GM18861 (cell line): ENCODE results near the gene TMX4.
"Not testable (repeated sequence)": the region's sequence is repeated elsewhere in the genome, so short reads cannot be mapped to it uniquely, and the experiment has no call there.

Source experiments
- ATAC-seq: cut with Tn5 transposase; IDR thresholded peaks from one replicate; pipeline ENCODE4 v1.9.1; 2021; ENCODE audit not compliant: unreplicated experiment

TMX4 gene, protein sequence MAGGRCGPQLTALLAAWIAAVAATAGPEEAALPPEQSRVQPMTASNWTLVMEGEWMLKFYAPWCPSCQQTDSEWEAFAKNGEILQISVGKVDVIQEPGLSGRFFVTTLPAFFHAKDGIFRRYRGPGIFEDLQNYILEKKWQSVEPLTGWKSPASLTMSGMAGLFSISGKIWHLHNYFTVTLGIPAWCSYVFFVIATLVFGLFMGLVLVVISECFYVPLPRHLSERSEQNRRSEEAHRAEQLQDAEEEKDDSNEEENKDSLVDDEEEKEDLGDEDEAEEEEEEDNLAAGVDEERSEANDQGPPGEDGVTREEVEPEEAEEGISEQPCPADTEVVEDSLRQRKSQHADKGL

GRCh38 chr20:8019246-8019997 is at the start of gene TMX4:
Gene TMX4 (minus strand): TSS chr20:8019761. CDS start chr20:8019613, 148 bp downstream.
- ATAC-seq: peak; percentile 69

DNA sequence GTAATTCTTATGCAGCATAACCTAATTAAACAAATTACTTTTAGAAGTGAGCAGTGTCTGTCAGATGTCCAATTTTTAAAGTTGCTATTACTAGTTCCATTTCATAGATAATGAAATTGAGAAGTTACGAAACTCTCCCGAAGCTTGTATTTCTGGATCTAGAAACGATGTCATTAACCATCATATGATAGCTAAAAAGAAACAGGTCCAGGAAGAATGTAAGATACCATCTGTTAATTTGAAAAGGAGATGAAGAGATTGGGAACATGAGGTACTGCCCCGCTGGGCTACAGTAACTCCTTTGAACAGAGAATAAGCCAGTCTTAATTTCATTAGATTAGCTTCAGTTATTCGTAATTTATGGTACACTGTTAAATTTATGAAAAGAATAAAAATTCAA is 47.5 kb upstream of the TMX4 start:
- ATAC-seq: no peak

GRCh38 chr20:8066662-8067061 is 47.1 kb upstream of the TMX4 start:
- no peak for ATAC-seq

DNA sequence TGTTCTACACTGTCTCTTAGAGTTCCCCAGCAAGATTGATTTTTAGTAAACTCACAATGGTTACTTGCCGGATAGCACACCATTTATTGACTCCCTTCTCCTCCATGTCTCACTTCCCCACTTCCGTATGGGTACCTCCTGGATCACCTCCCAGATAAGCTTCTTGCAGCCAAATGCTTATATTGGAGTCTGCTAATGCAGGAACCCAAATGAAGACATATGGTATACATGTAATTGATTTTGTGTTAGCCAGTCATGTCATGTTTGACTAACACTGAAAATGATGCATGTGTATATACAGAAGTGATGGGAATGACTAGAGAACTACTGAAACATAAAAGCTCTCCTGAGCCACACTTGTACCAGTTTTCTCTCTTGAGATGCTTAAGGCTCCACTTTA is 46.1 kb upstream of the TMX4 start:
- ATAC-seq: no peak

GRCh38 chr20:8062756-8063155 is 43.2 kb upstream of the TMX4 start:
- no peak for ATAC-seq

DNA sequence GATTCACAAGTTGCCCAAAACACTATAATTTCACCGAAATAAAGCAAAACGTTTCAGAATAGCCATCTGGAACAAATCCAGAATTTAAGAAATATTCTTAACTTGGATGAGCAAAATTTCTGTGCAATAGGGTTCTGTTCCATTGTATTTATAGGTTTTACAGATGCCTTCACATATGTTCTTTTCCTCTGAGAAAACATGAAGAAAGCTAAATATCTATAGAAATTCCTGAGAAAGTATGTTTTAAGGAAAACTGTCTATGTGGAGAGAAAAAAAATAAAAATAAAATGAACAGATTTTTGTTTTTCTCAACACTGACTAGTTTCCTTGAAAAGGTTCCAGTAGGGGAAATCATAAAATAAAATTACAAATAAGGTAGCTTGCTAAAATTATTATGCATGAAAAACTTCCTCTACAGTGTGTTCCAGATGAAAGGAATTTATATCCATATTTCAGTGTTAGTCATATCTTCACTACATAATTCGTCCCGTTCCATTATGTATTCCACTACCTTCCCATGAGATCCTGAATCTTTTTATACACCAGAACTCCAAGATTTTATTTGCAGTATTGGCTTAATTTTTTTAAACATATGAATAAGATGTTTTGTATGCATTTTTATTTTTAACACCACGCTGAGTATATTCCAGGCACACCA is 42.4 kb upstream of the TMX4 start:
- no peak for ATAC-seq

GRCh38 chr20:8060977-8061376 is 41.4 kb upstream of the TMX4 start:
- ATAC-seq: no peak

DNA sequence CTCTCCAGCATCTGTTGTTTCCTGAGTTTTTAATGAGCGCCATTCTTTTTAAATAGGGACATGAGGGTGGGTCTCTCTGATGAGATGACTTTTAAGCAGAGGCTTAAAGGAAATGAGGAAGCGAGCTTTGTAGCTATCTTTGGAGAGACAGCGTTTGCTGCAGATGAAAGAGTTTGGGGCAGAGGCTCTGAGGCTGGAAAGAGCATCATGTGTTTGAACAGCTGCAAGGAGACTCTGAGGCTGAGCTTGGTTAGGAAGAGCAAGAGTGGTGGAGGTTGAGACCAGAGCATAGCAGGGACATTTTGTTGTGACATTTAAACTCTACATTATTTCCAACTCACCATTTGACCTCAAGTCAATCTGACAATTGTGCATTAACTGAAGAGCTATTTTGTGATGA is 38.3 kb upstream of the TMX4 start:
- ATAC-seq: no peak

- ATAC-seq: no peak
These were observed 35.5 kb upstream of the TMX4 start for GRCh38 chr20:8055096-8055495.

DNA sequence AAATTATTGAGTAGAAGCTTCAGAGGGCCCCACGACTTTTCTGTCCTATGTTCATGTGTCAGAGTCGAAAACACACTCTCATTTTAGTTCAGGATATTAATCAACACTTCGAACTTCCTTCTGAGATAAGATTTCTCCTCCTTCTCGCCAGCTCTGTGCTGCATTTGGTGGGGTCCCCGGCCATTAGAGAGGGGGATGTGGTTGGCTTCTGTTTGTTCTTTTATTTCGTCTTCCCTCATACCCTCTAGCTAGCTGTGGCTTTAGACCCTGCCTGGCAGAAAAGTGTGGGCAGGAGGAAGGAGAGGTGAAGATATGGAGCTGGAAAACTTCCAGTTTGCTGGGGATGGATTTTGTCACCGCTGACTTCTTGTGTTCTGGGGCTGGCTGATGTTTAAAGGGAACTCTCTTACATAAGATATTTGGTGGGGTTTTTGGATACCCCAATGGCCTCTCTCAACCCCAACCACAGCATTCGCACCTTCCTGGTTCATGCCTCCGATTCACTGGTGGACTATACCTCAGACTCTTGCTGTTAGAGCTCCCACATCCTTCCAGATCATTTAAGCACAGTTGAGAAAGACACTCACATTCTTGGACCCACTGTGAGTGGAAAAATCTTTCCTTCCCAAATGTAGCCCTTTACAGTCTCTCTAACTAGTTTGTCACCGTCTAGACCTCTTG is 30.7 kb upstream of the TMX4 start:
- no peak for ATAC-seq

GRCh38 chr20:8049310-8049709 is 29.7 kb upstream of the TMX4 start:
- ATAC-seq: no peak

DNA sequence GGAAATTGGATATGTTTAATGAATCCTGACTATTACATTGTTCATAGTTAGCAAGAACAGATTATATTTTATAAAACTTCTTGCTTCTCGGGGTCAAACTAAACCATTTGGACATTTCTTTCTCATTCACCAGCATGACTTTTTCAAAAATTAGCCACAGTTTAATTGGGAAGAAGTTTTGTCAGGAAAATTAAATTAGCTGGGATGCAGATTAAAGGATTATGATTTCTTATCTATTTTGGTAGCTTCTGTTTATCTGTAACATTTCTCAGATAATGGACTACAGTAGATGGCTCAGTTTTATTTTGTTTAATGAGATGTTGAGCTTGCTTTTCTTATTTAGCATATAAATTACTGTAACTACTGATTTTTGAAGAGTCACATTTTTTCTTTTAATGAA is 26.4 kb upstream of the TMX4 start:
- no peak for ATAC-seq

DNA sequence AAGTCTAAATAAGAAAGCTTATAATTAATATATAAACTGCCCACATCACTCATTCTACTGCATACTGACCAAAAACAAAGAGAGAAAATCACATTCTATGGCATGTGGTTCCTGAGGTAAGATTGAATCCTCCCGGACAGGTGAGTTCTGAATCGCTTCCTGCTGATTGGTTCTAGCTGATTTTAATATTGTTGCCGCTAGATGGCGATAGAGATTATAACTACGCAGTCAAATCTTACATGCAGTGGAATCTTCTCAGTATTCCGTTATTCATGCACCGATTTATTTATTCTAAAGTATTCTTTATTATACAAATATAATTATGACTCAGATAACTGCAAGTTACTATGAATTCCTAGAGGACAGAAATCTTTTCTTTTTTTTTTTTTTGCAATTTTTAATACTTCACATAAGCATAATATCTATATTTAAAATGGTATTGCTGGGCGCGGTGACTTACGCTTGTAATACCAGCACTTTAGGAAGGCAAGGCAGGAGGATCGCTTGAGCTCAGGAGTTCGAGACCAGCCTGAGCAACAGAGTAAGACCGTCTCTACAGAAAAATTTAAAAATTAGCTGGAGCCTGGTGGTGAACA is 24.2 kb upstream of the TMX4 start:
- peak; percentile 88 for ATAC-seq

- no peak for ATAC-seq
These were observed 19.5 kb upstream of the TMX4 start for GRCh38 chr20:8039042-8039441.

GRCh38 chr20:8036771-8037170 is 17.2 kb upstream of the TMX4 start:
- ATAC-seq: peak; percentile 52

DNA sequence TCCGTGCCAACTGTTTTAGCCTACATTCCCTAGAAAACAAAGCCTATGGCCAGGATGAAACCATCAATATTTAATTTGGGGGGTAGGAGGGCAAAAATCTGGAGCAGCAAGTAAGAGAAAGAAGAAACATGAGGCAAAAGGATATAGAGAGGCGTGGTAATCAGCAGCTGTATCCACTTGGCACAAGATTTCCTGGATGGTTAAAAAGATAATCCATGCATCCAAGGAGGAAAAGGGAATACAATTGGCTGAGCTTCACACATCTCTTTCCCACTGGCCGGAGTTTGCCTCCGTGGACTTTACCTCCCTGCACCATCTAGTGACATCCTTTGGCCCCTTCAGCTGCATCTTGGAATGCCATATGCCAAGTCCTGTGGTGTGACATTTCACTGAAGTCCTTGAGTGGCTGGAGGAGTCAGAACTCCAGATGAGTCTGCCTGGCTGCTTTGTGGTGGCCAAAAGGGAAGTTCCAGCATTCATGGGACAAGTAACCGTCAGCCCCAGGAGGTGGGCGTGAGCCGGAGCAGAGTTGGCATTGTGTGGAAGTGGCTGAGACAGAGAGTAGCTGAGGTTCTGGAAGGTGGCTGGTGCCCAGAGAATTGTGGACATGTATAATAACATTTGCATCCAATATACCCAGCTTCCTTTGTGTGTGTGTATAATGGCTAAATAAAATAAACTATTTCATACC is 13.7 kb upstream of the TMX4 start:
- ATAC-seq: no peak

DNA sequence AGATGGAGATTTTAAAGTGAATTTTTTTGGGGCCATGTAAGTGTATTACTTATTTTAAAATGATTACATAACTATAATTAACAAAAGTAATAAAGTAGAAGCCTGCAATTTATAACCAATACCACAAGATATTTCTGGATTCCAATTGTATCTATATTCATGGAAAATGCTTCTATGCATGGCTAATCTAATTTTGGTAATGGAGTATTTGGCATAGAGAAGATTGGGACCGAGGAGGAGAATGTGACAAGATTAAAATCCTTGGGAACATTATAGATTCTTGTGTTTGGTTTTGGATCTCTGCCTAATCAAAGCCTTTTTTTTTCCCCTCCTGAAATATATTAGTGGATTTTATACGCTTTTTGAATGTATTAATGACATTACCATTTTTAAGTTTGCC is 12.9 kb upstream of the TMX4 start:
- ATAC-seq: no peak

DNA sequence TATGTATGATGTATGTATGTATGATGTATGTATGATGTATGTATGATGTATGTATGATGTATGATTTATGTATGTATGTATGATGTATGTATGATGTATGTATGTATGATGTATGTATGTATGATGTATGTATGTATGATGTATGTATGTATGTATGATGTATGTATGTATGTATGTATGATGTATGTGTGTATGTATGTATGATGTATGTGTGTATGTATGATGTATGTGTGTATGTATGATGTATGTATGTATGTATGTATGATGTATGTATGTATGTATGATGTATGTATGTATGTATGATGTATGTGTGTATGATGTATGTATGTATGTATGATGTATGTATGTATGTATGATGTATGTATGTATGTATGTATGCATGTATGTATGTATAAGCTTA is 12.0 kb upstream of the TMX4 start:
- ATAC-seq: not testable (repeated sequence)

- no peak for ATAC-seq
These were observed 2.1 kb upstream of the TMX4 start for GRCh38 chr20:8021541-8022269.
